Mesodermal cell (in vitro differentiated cells): Measurements from ENCODE around the gene SEMA3G. TPM values are rescaled to one million over a fixed set of nuclear protein-coding genes. Genes with fewer than 3 reads are reported as not detected.
A peak's percentile ranks its signal among the peaks of the same experiment; 100 is the strongest.

Experiments
- H3K27ac ChIP-seq: 2 replicates; pipeline ENCODE4 v1.7.0; 2013; ENCODE audit warnings: mild to moderate bottlenecking, low read depth, low read length, moderate library complexity; ENCODE audit not compliant: severe bottlenecking
- H3K36me3 ChIP-seq: 2 replicates; pipeline ENCODE4 v1.7.1; 2013; ENCODE audit warnings: mild to moderate bottlenecking, low read length, moderate library complexity; ENCODE audit not compliant: control insufficient read depth, insufficient read depth
- H3K4me1 ChIP-seq: one replicate; pipeline ENCODE4 v1.7.1; 2013; ENCODE audit warnings: mild to moderate bottlenecking, low read length; ENCODE audit not compliant: insufficient read depth, control insufficient read depth, poor library complexity, severe bottlenecking
- H3K4me3 ChIP-seq: 2 replicates; pipeline ENCODE4 v1.7.0; 2013; ENCODE audit warnings: low read length, control low read depth, mild to moderate bottlenecking; ENCODE audit not compliant: insufficient read depth, poor library complexity, severe bottlenecking; ENCODE audit errors: extremely low read depth
- H3K9me3 ChIP-seq: 2 replicates; pipeline ENCODE4 v1.7.1; 2013; ENCODE audit warnings: mild to moderate bottlenecking, low read length, moderate library complexity; ENCODE audit not compliant: control insufficient read depth
- WGBS, 2 experiments: methylation state at CpG; one replicate each; pipeline ENCODE4 v1.1.5; 2013; ENCODE audit warnings: missing lambda C conversion rate in 2 of 2; ENCODE audit not compliant: insufficient coverage in 2 of 2; 5-methylcytosine and 5-hydroxymethylcytosine counted together
- polyA plus RNA-seq, 2 experiments: library from polyadenylated mRNA; stranded (reverse); fragments of 50-300 nt; gene quantifications; one replicate each; pipeline ENCODE4 v1.2.3, GENCODE V29; 2013

The SEMA3G gene
- polyA plus RNA-seq (2013, experiment 1 of 2): 24.5 TPM
- 16.1 TPM for polyA plus RNA-seq (2013, experiment 2 of 2)

- Histone ChIP-seq H3K4me1 (peaks cover 11% of the 10 kb centered on the region), H3K9me3 (no peaks in the 10 kb centered on the region), H3K36me3 (no peaks in the 10 kb centered on the region), H3K4me3 (peak within 1 kb of the TSS; percentile 27), H3K27ac (no peak within 1 kb of the TSS)
- WGBS, 2 experiments: 27 to 29% methylated on average over 17 of the region's 19 CpGs
These were observed at the start of gene SEMA3G for GRCh38 chr3:52444860-52445793. SEMA3G (minus strand) TSS chr3:52445103; CDS start chr3:52445027, 76 bp downstream.

GRCh38 chr3:52494445-52494844, 49.5 kb upstream of the SEMA3G start:
- H3K9me3 ChIP-seq: no peaks in the 10 kb centered on the region
- H3K4me1 ChIP-seq: peaks cover 22% of the 10 kb centered on the region
- no peak overlapping the region for H3K27ac ChIP-seq
- no peak overlapping the region for H3K4me3 ChIP-seq
- peaks cover 38% of the 10 kb centered on the region for H3K36me3 ChIP-seq
- WGBS, 2 experiments: 88 to 91% methylated on average over 6 to 7 of the region's 7 CpGs

- WGBS, 2 experiments: 90 to 94% methylated on average over 4 to 5 of the region's 7 CpGs
- no peak overlapping the region for H3K4me3 ChIP-seq
- no peaks in the 10 kb centered on the region for H3K9me3 ChIP-seq
- peaks cover 49% of the 10 kb centered on the region for H3K36me3 ChIP-seq
- no peak overlapping the region for H3K27ac ChIP-seq
- H3K4me1 ChIP-seq: peaks cover 22% of the 10 kb centered on the region
These were observed 48.5 kb upstream of the SEMA3G start for GRCh38 chr3:52493232-52494017.

GRCh38 chr3:52492059-52492458, 47.2 kb upstream of the SEMA3G start:
- WGBS, 2 experiments: 95 to 96% methylated on average over 21 of the region's 21 CpGs
- Histone ChIP-seq H3K36me3 (peaks cover 61% of the 10 kb centered on the region), H3K9me3 (no peaks in the 10 kb centered on the region), H3K4me3 (no peak overlapping the region), H3K27ac (no peak overlapping the region), H3K4me1 (peaks cover 22% of the 10 kb centered on the region)

DNA sequence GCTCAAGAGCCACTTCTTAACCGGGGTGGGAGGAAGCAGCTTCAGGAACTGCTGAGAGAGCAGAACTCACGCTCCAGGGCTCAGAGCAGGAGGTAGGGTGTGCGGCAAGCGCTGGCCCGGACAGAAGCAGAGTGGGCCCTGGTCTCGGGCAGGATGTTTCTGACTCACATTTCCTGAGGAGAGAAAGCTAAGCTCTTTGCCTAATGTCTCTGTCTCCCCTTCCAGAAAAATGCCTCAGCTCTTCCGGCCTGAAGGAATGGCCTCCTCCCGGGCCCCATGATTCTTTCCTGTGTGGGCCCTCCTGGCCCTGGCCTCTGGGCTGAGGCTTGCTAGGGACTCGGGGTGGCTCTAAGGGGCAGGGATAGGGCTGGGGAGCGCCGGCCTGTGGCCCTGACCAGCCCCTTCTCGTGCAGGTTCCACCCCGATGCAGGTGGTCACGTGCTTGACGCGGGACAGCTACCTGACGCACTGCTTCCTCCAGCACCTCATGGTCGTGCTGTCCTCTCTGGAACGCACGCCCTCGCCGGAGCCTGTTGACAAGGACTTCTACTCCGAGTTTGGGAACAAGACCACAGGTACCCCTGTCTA, 46.1 kb upstream of the SEMA3G start:
- Histone ChIP-seq H3K9me3 (no peaks in the 10 kb centered on the region), H3K27ac (peak overlapping the region; percentile 67), H3K4me1 (peaks cover 22% of the 10 kb centered on the region), H3K4me3 (no peak overlapping the region), H3K36me3 (peaks cover 71% of the 10 kb centered on the region)
- WGBS, 2 experiments: 92 to 93% methylated on average over 20 to 21 of the region's 23 CpGs

GRCh38 chr3:52490035-52490938, 45.4 kb upstream of the SEMA3G start:
- peaks cover 22% of the 10 kb centered on the region for H3K4me1 ChIP-seq
- H3K4me3 ChIP-seq: no peak overlapping the region
- peaks cover 79% of the 10 kb centered on the region for H3K36me3 ChIP-seq
- no peaks in the 10 kb centered on the region for H3K9me3 ChIP-seq
- WGBS, 2 experiments: 88 to 91% methylated on average over 18 to 21 of the region's 22 CpGs
- H3K27ac ChIP-seq: peak overlapping the region; percentile 67

DNA sequence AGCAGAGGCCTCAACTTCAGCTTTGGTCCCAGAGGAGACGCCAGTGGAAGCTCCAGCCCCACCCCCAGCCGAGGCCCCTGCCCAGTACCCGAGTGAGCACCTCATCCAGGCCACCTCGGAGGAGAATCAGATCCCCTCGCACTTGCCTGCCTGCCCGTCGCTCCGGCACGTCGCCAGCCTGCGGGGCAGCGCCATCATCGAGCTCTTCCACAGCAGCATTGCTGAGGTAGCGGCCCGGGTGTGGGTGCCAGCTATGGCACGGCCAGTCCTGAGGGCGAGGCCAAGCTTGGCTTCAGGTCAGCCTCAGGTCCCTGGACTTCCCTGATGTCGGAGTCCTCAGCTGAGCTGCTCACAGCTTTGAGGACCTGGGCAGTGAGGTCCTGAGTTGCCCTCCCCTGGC, 44.5 kb upstream of the SEMA3G start:
- Histone ChIP-seq H3K36me3 (peaks cover 87% of the 10 kb centered on the region), H3K4me1 (peaks cover 18% of the 10 kb centered on the region), H3K4me3 (no peak overlapping the region), H3K9me3 (no peaks in the 10 kb centered on the region), H3K27ac (peak overlapping the region; percentile 67)
- WGBS, 2 experiments: 91 to 98% methylated on average over 16 to 18 of the region's 18 CpGs

DNA sequence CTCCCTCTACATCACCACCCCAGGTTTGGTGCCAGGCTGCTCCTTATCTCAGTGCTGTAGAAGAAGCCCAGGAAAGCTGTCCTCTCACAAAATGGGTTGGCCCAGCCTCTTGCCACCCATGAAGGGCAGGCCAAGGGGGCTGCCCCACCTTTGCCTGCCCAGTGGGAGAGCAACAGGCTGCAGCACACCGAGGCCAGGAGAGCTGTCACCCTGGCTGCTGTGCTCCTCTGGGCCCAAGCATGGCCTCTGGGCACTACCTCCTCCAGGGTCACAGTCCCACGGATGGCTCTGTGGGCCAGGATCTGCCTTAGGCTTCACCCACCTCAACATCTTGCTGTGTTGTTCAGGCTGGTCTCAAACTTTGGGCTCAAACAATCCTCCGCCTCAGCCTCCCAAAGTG, 43.8 kb upstream of the SEMA3G start:
- peaks cover 93% of the 10 kb centered on the region for H3K36me3 ChIP-seq

GRCh38 chr3:52487788-52488691, 43.1 kb upstream of the SEMA3G start:
- Histone ChIP-seq H3K4me1 (peaks cover 22% of the 10 kb centered on the region), H3K9me3 (no peaks in the 10 kb centered on the region), H3K4me3 (no peak overlapping the region), H3K27ac (no peak overlapping the region), H3K36me3 (peaks cover 94% of the 10 kb centered on the region)
- WGBS, 2 experiments: 95 to 97% methylated on average over 53 to 56 of the region's 59 CpGs

More for the DNA sequence above, 43.8 kb upstream of the SEMA3G start:
- Histone ChIP-seq H3K4me3 (no peak overlapping the region), H3K4me1 (peaks cover 18% of the 10 kb centered on the region), H3K9me3 (no peaks in the 10 kb centered on the region), H3K27ac (no peak overlapping the region)
- WGBS, 2 experiments: 97% methylated on average over 3 of the region's 3 CpGs
